ENCODE measurements around the gene QKI.

The QKI gene

GRCh38 chr6:163461696-163462095, 47.2 kb downstream of the QKI start:
- Histone ChIP-seq H3K36me3 (replicated peaks) (no peaks in the 10 kb centered on the region), H3K27me3 (replicated peaks) (no peaks in the 10 kb centered on the region), H3K27ac (no peak overlapping the region), H3K4me3 (ENCODE audit: low read depth, low read length) (no peak overlapping the region)
- no peak for DNase-seq
- in situ Hi-C loops (cut with HindIII; ENCODE audit: low pct_ligation_motif_present, low sequenced_read_pairs): no loop called here
- no peak for TF ChIP-seq CTCF (IDR thresholded peaks at IDR 0.05; ENCODE audit: low read depth, low read length, missing control alignments)

GRCh38 chr6:163463180-163463579, 48.7 kb downstream of the QKI start:
- Histone ChIP-seq H3K27me3 (replicated peaks) (no peaks in the 10 kb centered on the region), H3K27ac (no peak overlapping the region), H3K36me3 (replicated peaks) (no peaks in the 10 kb centered on the region), H3K4me3 (ENCODE audit: low read depth, low read length) (no peak overlapping the region)
- no peak for DNase-seq
- no peak for TF ChIP-seq CTCF (IDR thresholded peaks at IDR 0.05; ENCODE audit: low read depth, low read length, missing control alignments)
- in situ Hi-C loops (cut with HindIII; ENCODE audit: low pct_ligation_motif_present, low sequenced_read_pairs): no loop called here

GRCh38 chr6:163463795-163464194, 49.3 kb downstream of the QKI start:
- H3K36me3 ChIP-seq (replicated peaks): no peaks in the 10 kb centered on the region
- DNase-seq: no peak
- no peak for TF ChIP-seq CTCF (IDR thresholded peaks at IDR 0.05; ENCODE audit: low read depth, low read length, missing control alignments)
- in situ Hi-C loops (cut with HindIII; ENCODE audit: low pct_ligation_motif_present, low sequenced_read_pairs): no loop called here
- H3K4me3 ChIP-seq (ENCODE audit: low read depth, low read length): no peak overlapping the region
- no peaks in the 10 kb centered on the region for H3K27me3 ChIP-seq (replicated peaks)
- H3K27ac ChIP-seq: no peak overlapping the region

- Histone ChIP-seq H3K27me3 (replicated peaks) (no peaks in the 10 kb centered on the region), H3K36me3 (replicated peaks) (no peaks in the 10 kb centered on the region), H3K27ac (no peak overlapping the region), H3K4me3 (ENCODE audit: low read depth, low read length) (no peak overlapping the region)
- in situ Hi-C loops (cut with HindIII; ENCODE audit: low pct_ligation_motif_present, low sequenced_read_pairs): no loop called here
- TF ChIP-seq CTCF (IDR thresholded peaks at IDR 0.05; ENCODE audit: low read depth, low read length, missing control alignments): no peak
- no peak for DNase-seq
These were observed 52.4 kb downstream of the QKI start for GRCh38 chr6:163466839-163467390.

- no peak overlapping the region for H3K27ac ChIP-seq
- in situ Hi-C loops (cut with HindIII; ENCODE audit: low pct_ligation_motif_present, low sequenced_read_pairs): no loop called here
These were observed 54.2 kb downstream of the QKI start for GRCh38 chr6:163468738-163469137.

More at GRCh38 chr6:163468738-163469137, 54.2 kb downstream of the QKI start:
- Histone ChIP-seq H3K36me3 (replicated peaks) (no peaks in the 10 kb centered on the region), H3K27me3 (replicated peaks) (no peaks in the 10 kb centered on the region), H3K4me3 (ENCODE audit: low read depth, low read length) (no peak overlapping the region)
- TF ChIP-seq CTCF (IDR thresholded peaks at IDR 0.05; ENCODE audit: low read depth, low read length, missing control alignments): no peak
- DNase-seq: no peak
